Activated B cell treated with CpG ODN at 0.5 μM for 24 hours (primary cell): ENCODE measurements around the gene KDM4D. TPM values are rescaled to one million over a fixed set of nuclear protein-coding genes. Genes with fewer than 3 reads are reported as not detected.

Experiments used
- ATAC-seq: fragments of 200-7000 bp; cut with Tn5 transposase; one replicate; pipeline ENCODE4 v1.10.0; 2021; ENCODE audit warnings: low read depth, mild to moderate bottlenecking, moderate library complexity
- CTCF ChIA-PET: fragments of 350-600 bp; sonication (Branson Sonifier 250); formaldehyde crosslinking; loops from one replicate; lab custom pipeline; 2021; ENCODE audit warnings: antibody characterized with exemption; lab: Charles Lee
- POLR2A ChIA-PET: fragments of 350-600 bp; sonication (Branson Sonifier 250); formaldehyde crosslinking; loops from one replicate; lab custom pipeline; 2021; ENCODE audit warnings: antibody characterized with exemption; lab: Charles Lee
- DNase-seq: peaks from one replicate; pipeline ENCODE4 v3.0.0; 2022
- H3K27ac Mint-ChIP-seq: one replicate; pipeline ENCODE4 v1.8.0; 2020; ENCODE audit warnings: mixed read lengths
- H3K27me3 Mint-ChIP-seq: one replicate; pipeline ENCODE4 v1.8.0; 2021; ENCODE audit warnings: mixed read lengths
- H3K36me3 Mint-ChIP-seq: one replicate; pipeline ENCODE4 v1.8.0; 2021; ENCODE audit warnings: low read depth, mixed read lengths
- H3K4me1 Mint-ChIP-seq: one replicate; pipeline ENCODE4 v1.8.0; 2021; ENCODE audit warnings: mixed read lengths
- H3K4me3 Mint-ChIP-seq: one replicate; pipeline ENCODE4 v1.8.0; 2020; ENCODE audit warnings: mild to moderate bottlenecking, mixed read lengths
- H3K9me3 Mint-ChIP-seq: one replicate; pipeline ENCODE4 v1.8.0; 2020; ENCODE audit warnings: mixed read lengths
- CTCF ChIP-seq: fragments of 200-600 bp; IDR thresholded peaks from one replicate; pipeline ENCODE4 v1.8.0; 2022; ENCODE audit warnings: antibody characterized with exemption, mild to moderate bottlenecking
- intact Hi-C: fragments of 100-400 bp; cut with micrococcal nuclease; formaldehyde crosslinking; loops from one replicate; pipeline ENCODE4 v1.15.1; 2024
- total RNA-seq: library from RNA; stranded (reverse); gene quantifications from 2 replicates; pipeline ENCODE4 v1.2.3, GENCODE V29; 2022

Gene KDM4D
- total RNA-seq, 1 donor from 2014 or later: 0.67 TPM

GRCh38 chr11:94988748-94989147 lies 15.2 kb downstream of the KDM4D start:
- intact Hi-C loops: no loop called here
- H3K27me3 Mint-ChIP-seq: peaks cover 12% of the 10 kb centered on the region
- CTCF ChIA-PET: no interaction called here
- ATAC-seq (no peak), DNase-seq (no peak)
- no peak overlapping the region for H3K27ac Mint-ChIP-seq
- H3K4me1 Mint-ChIP-seq: no peaks in the 10 kb centered on the region
- TF ChIP-seq CTCF: no peak
- H3K4me3 Mint-ChIP-seq: no peak overlapping the region
- H3K9me3 Mint-ChIP-seq: no peaks in the 10 kb centered on the region
- H3K36me3 Mint-ChIP-seq: no peaks in the 10 kb centered on the region
- POLR2A ChIA-PET: no interaction called here

- no peak for ATAC-seq
- no peak for TF ChIP-seq CTCF
- no peaks in the 10 kb centered on the region for H3K36me3 Mint-ChIP-seq
- peaks cover 7% of the 10 kb centered on the region for H3K27me3 Mint-ChIP-seq
- DNase-seq: no peak
- H3K4me3 Mint-ChIP-seq: no peak overlapping the region
- POLR2A ChIA-PET: no interaction called here
- H3K4me1 Mint-ChIP-seq: no peaks in the 10 kb centered on the region
- CTCF ChIA-PET: no interaction called here
- H3K27ac Mint-ChIP-seq: no peak overlapping the region
- intact Hi-C loops: no loop called here
- H3K9me3 Mint-ChIP-seq: no peaks in the 10 kb centered on the region
Observed at GRCh38 chr11:94993400-94993943, 20.0 kb downstream of the KDM4D start.

DNA sequence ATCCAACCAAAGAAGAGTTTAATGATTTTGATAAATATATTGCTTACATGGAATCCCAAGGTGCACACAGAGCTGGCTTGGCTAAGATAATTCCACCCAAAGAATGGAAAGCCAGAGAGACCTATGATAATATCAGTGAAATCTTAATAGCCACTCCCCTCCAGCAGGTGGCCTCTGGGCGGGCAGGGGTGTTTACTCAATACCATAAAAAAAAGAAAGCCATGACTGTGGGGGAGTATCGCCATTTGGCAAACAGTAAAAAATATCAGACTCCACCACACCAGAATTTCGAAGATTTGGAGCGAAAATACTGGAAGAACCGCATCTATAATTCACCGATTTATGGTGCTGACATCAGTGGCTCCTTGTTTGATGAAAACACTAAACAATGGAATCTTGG lies 23.9 kb downstream of the KDM4D start:
- TF ChIP-seq CTCF: no peak
- Mint-ChIP-seq H3K27me3 (peaks cover 3% of the 10 kb centered on the region), H3K36me3 (no peaks in the 10 kb centered on the region), H3K9me3 (no peaks in the 10 kb centered on the region), H3K4me1 (no peaks in the 10 kb centered on the region), H3K4me3 (no peak overlapping the region), H3K27ac (no peak overlapping the region)
- CTCF ChIA-PET: no interaction called here
- intact Hi-C loops: no loop called here
- DNase-seq: no peak
- no peak for ATAC-seq
- POLR2A ChIA-PET: no interaction called here

DNA sequence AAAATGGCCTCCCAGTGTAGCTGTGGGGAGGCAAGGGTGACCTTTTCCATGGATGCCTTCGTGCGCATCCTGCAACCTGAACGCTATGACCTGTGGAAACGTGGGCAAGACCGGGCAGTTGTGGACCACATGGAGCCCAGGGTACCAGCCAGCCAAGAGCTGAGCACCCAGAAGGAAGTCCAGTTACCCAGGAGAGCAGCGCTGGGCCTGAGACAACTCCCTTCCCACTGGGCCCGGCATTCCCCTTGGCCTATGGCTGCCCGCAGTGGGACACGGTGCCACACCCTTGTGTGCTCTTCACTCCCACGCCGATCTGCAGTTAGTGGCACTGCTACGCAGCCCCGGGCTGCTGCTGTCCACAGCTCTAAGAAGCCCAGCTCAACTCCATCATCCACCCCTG lies 24.8 kb downstream of the KDM4D start:
- no peaks in the 10 kb centered on the region for H3K9me3 Mint-ChIP-seq
- intact Hi-C loops: no loop called here
- H3K27ac Mint-ChIP-seq: no peak overlapping the region

DNA sequence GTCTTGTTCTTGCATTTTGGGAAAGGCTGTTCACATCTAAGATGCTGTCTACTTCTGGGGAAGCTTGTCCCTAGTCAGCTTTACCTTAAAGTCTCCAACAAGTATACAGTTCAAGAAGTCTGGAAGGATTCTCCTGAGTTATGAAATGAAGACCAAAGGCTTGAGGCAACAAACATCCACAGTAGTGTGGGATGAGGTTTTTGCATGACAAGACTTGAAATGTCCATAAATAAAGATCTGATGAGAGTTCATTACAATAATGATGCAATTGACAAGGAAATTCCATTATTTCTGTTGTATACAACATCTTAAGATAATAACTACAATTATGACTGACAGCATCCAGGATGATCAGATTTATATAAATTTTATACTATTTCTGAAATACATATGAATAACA lies 30.2 kb downstream of the KDM4D start:
- ATAC-seq (no peak), DNase-seq (no peak)
- H3K27ac Mint-ChIP-seq: no peak overlapping the region
- H3K27me3 Mint-ChIP-seq: peaks cover 11% of the 10 kb centered on the region
- no peak for TF ChIP-seq CTCF
- ChIA-PET CTCF (no interaction called here), POLR2A (no interaction called here)
- no peaks in the 10 kb centered on the region for H3K4me1 Mint-ChIP-seq
- H3K9me3 Mint-ChIP-seq: no peaks in the 10 kb centered on the region
- intact Hi-C loops: no loop called here
- no peak overlapping the region for H3K4me3 Mint-ChIP-seq
- H3K36me3 Mint-ChIP-seq: no peaks in the 10 kb centered on the region

More for the DNA sequence above, 24.8 kb downstream of the KDM4D start:
- ChIA-PET POLR2A (no interaction called here), CTCF (no interaction called here)
- DNase-seq: no peak
- Mint-ChIP-seq H3K4me1 (no peaks in the 10 kb centered on the region), H3K4me3 (no peak overlapping the region), H3K27me3 (peaks cover 3% of the 10 kb centered on the region), H3K36me3 (no peaks in the 10 kb centered on the region)
- ATAC-seq: no peak
- no peak for TF ChIP-seq CTCF
